HepG2 (cell line): ENCODE results near the gene SMYD1. TPM values are rescaled to one million over a fixed set of nuclear protein-coding genes. Genes with fewer than 3 reads are reported as not detected.

ENCODE experiments used
- AKNA ChIP-seq: sonication (generic); formaldehyde crosslinking; IDR thresholded peaks from 2 replicates; pipeline ENCODE4 v1.4.0; 2020; ENCODE audit warnings: missing genetic modification reagents, borderline replicate concordance
- HMGXB4 ChIP-seq, 2 experiments: sonication (generic) in 1 of 2; formaldehyde crosslinking in 1 of 2; IDR thresholded peaks; 2 replicates each; pipeline versions ENCODE4 v1.4.0 to v1.6.1; 2018 to 2020; ENCODE audit warnings: missing genetic modification reagents in 2 of 2, borderline replicate concordance in 1 of 2, low read depth in 1 of 2, mild to moderate bottlenecking in 1 of 2, missing biosample characterization in 1 of 2
- JUN ChIP-seq: sonication (generic); formaldehyde crosslinking; IDR thresholded peaks from 2 replicates; pipeline ENCODE4 v1.4.0; 2020; ENCODE audit warnings: mild to moderate bottlenecking, missing genetic modification reagents
- MED8 ChIP-seq: sonication (generic); formaldehyde crosslinking; IDR thresholded peaks from 2 replicates; pipeline ENCODE4 v1.8.1; 2023; ENCODE audit warnings: mild to moderate bottlenecking, missing genetic modification reagents; ENCODE audit not compliant: insufficient replicate concordance
- PHB2 ChIP-seq: fragments of 450-650 bp; IDR thresholded peaks from 2 replicates; pipeline ENCODE4 v1.6.1; 2018; ENCODE audit not compliant: partially characterized antibody
- RAD51 ChIP-seq: fragments of 450-650 bp; IDR thresholded peaks from 2 replicates; pipeline ENCODE4 v1.6.1; 2016; ENCODE audit warnings: borderline replicate concordance
- TAF15 ChIP-seq: fragments of 200-400 bp; formaldehyde crosslinking; IDR thresholded peaks from one replicate; pipeline ENCODE4 v1.6.1; 2018; ENCODE audit warnings: mild to moderate bottlenecking, low read depth, low read length; ENCODE audit not compliant: poor library complexity, severe bottlenecking
- TRIM22 ChIP-seq: fragments of 450-650 bp; IDR thresholded peaks from 2 replicates; pipeline ENCODE4 v1.6.1; 2017
- YEATS4 ChIP-seq: sonication (generic); formaldehyde crosslinking; IDR thresholded peaks from 2 replicates; pipeline ENCODE4 v1.4.0; 2020; ENCODE audit warnings: missing genetic modification reagents, borderline replicate concordance
- ZBTB34 ChIP-seq: sonication (generic); formaldehyde crosslinking; IDR thresholded peaks from 2 replicates; pipeline ENCODE4 v1.8.0; 2022; ENCODE audit warnings: mild to moderate bottlenecking, missing genetic modification reagents
- ZFP41 ChIP-seq: sonication (generic); formaldehyde crosslinking; IDR thresholded peaks from 2 replicates; pipeline ENCODE4 v1.4.0; 2020; ENCODE audit warnings: mild to moderate bottlenecking, missing genetic modification reagents, borderline replicate concordance
- ZNF441 ChIP-seq: sonication (generic); formaldehyde crosslinking; IDR thresholded peaks from 2 replicates; pipeline ENCODE4 v1.7.0; 2021; ENCODE audit warnings: missing genetic modification reagents, borderline replicate concordance
- ZNF678 ChIP-seq: sonication (generic); formaldehyde crosslinking; IDR thresholded peaks from 2 replicates; pipeline ENCODE4 v1.4.0; 2020; ENCODE audit warnings: mild to moderate bottlenecking, missing genetic modification reagents
- ZSCAN29 ChIP-seq: sonication (generic); formaldehyde crosslinking; conservative IDR thresholded peaks from 2 replicates; pipeline ENCODE4 v1.4.0; 2020; ENCODE audit warnings: mild to moderate bottlenecking, missing genetic modification reagents
- polyA plus RNA-seq, 8 experiments: library from polyadenylated mRNA; depleted of rRNA in 3 of 8; stranded (reverse) in 7 of 8; unstranded in 1 of 8; fragments of >200 nt; fragmentation: Illumina TruSeq in 4 of 8; extraction: Trizol in 4 of 8; gene quantifications; 2 replicates each; pipeline versions ENCODE4 v1.2.1 to v1.2.3, GENCODE V29; 2011 to 2016; ENCODE audit warnings: low read depth in 4 of 8, missing spikeins in 1 of 8, mixed read lengths in 1 of 8; ENCODE audit not compliant: insufficient read depth in 1 of 8
- total RNA-seq, 5 experiments: library from RNA; depleted of rRNA; stranded (reverse); fragments of >200 nt; fragmentation: Illumina TruSeq; extraction: Trizol; gene quantifications; 2 replicates each; pipeline ENCODE4 v1.2.3, GENCODE V29; 2016; ENCODE audit warnings: low read depth in 1 of 5

SMYD1 gene
- total and polyA plus RNA-seq, 2 of the 13 experiments (the other 11 are each of a cell fraction or from before 2014, with no cell fraction given) = not detected

GRCh38 chr2:88127888-88128653, 60.4 kb downstream of the SMYD1 start, which contains the start of gene FABP1 (continued):
- TF ChIP-seq TRIM22 (no peak), HMGXB4 (CRISPR knock-in tag; IDR thresholded peaks at IDR 0.05; ENCODE audit: borderline replicate concordance in 1 of 2, low read depth in 1 of 2) (peak; percentile 72 to 83), MED8 (CRISPR knock-in tag) (peak; percentile 99), ZSCAN29 (0 out of 2 replicates have a peak, but pooled peaks have one; percentile 73), PHB2 (no peak), ZBTB34 (CRISPR knock-in tag) (peak; percentile 79; the same call in 1 of the 2 replicates), TAF15 (no peak), ZNF678 (CRISPR knock-in tag) (peak; percentile 53), YEATS4 (CRISPR knock-in tag) (peak; percentile 66; the same call in 1 of the 2 replicates), ZFP41 (CRISPR knock-in tag) (no peak), RAD51 (no peak), JUN (CRISPR knock-in tag) (peak; percentile 64; the same call in 1 of the 2 replicates), AKNA (CRISPR knock-in tag) (0 out of 2 replicates have a peak, but pooled peaks have one; percentile 14), ZNF441 (no peak; the same call in 1 of the 2 replicates)
